ACC112 (cell line): Measurements from ENCODE around the gene WDR6.
A peak's percentile ranks its signal among the peaks of the same experiment; 100 is the strongest.

Source experiments
- H2AFZ ChIP-seq: fragments of 200-600 bp; sonication (generic); one replicate; pipeline ENCODE4 v1.6.0; 2017; ENCODE audit warnings: antibody characterized with exemption, low read length; ENCODE audit not compliant: unreplicated experiment
- H3K27ac ChIP-seq: fragments of 200-600 bp; sonication (generic); 2 replicates; pipeline ENCODE4 v1.5.1; 2014; ENCODE audit warnings: low read depth, mild to moderate bottlenecking, antibody characterized with exemption, low read length, moderate library complexity
- H3K27me3 ChIP-seq: fragments of 200-600 bp; sonication (generic); 2 replicates; pipeline ENCODE4 v1.6.1; 2014; ENCODE audit warnings: mild to moderate bottlenecking, antibody characterized with exemption, low read length, moderate library complexity, mixed read lengths; ENCODE audit not compliant: insufficient read depth
- H3K36me3 ChIP-seq: fragments of 200-600 bp; sonication (generic); 2 replicates; pipeline ENCODE4 v1.6.1; 2016; ENCODE audit warnings: mild to moderate bottlenecking, antibody characterized with exemption, low read length, moderate library complexity, mixed read lengths; ENCODE audit not compliant: insufficient read depth
- H3K4me1 ChIP-seq: fragments of 200-600 bp; sonication (generic); one replicate; pipeline ENCODE4 v1.6.1; 2016; ENCODE audit warnings: low read length, mixed read lengths; ENCODE audit not compliant: insufficient read depth, unreplicated experiment, control insufficient read depth
- H3K4me3 ChIP-seq: fragments of 200-600 bp; sonication (generic); 2 replicates; pipeline ENCODE4 v1.5.1; 2014; ENCODE audit warnings: mild to moderate bottlenecking, low read depth, low read length
- H3K79me2 ChIP-seq: fragments of 200-600 bp; sonication (generic); one replicate; pipeline ENCODE4 v1.6.0; 2016; ENCODE audit warnings: low read length; ENCODE audit not compliant: control insufficient read depth, unreplicated experiment, insufficient read depth

WDR6 gene

DNA sequence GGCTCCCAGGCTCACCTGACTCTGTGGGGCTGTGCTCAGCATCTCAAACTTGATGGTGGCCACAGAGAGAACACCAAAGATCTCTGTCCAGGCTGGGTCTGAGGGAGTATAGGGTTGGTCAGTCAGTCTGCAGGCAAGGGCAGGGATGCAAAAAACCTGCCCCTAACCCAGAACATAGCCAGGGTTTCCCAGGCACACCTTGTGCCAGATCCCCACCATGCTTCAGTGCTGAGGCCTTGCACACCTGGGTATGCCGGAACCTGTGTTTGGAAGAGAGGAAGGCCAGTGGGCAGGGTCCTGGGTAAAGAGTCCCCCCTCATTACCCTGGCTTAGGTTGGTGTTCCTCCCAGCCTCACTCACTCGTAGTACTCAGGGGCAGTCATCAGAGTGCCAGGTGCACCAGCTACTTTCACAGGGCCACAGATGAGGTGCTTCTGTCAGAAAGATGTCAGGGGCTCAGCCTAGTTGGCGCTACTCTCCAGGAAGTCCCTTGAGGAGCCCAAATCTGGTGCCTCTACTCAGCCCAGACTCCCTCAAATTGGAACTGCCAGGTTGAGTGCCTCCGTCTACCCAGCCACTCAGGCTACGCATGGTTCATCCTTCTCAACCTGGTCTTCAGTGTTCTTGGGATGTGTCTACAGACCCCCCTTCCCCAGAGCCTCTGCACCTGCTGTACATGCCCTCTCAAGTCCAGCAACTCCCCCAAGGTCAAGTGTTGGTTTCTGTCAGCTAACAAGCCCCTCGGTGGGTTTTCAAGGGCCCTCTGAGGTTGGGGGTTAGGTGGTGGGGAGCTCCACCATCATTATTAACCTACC lies 9.4 kb downstream of the WDR6 start:
- peaks cover 13% of the 10 kb centered on the region for H3K4me1 ChIP-seq
- no peaks in the 10 kb centered on the region for H3K36me3 ChIP-seq
- no peak overlapping the region; the same call in 1 of the 2 replicates for H3K4me3 ChIP-seq
- no peak overlapping the region for H2AFZ ChIP-seq
- H3K27ac ChIP-seq = no peak overlapping the region
- H3K79me2 ChIP-seq = peaks cover 22% of the 10 kb centered on the region
- H3K27me3 ChIP-seq = no peaks in the 10 kb centered on the region

DNA sequence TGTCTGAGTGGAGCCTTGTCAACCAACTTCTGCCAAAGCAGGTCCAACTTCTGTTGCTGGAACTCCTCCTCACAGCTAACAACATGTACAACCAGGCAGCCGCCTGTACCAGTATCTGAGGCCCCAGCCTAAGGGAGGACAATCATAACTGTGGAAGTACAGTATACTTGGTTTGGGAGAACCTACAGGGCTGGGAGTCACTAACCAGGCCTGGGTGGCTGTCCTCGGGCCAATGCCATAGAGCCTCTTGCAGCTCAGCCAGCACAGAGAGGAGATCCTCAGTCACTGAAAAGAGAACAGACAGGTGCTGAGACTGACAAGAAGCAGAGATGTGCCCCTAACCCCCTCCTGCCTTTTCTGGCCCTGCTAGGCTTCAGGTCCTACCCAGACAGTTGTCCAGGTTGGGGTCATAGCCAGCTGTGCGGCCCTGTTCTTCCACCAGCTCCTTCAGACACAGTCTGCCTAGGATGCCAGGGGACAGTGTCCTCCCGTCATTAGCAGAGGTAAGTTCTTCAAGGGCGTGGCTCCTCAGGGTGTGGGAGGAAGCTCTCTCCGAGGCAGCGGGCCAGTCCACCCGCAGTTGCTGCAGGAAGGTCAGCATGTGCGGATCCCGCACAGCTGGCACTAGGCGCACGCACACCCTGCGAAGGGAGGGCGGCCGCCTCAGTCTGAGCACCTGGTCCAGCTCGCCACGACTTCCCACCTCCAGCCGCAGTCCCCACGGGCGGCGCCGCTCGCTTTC lies 10.2 kb downstream of the WDR6 start:
- H3K36me3 ChIP-seq = no peaks in the 10 kb centered on the region
- H3K4me1 ChIP-seq = peaks cover 13% of the 10 kb centered on the region
- no peak overlapping the region for H2AFZ ChIP-seq
- H3K79me2 ChIP-seq = peaks cover 19% of the 10 kb centered on the region
- H3K4me3 ChIP-seq = peak overlapping the region; percentile 94
- H3K27ac ChIP-seq = no peak overlapping the region
- no peaks in the 10 kb centered on the region for H3K27me3 ChIP-seq

DNA sequence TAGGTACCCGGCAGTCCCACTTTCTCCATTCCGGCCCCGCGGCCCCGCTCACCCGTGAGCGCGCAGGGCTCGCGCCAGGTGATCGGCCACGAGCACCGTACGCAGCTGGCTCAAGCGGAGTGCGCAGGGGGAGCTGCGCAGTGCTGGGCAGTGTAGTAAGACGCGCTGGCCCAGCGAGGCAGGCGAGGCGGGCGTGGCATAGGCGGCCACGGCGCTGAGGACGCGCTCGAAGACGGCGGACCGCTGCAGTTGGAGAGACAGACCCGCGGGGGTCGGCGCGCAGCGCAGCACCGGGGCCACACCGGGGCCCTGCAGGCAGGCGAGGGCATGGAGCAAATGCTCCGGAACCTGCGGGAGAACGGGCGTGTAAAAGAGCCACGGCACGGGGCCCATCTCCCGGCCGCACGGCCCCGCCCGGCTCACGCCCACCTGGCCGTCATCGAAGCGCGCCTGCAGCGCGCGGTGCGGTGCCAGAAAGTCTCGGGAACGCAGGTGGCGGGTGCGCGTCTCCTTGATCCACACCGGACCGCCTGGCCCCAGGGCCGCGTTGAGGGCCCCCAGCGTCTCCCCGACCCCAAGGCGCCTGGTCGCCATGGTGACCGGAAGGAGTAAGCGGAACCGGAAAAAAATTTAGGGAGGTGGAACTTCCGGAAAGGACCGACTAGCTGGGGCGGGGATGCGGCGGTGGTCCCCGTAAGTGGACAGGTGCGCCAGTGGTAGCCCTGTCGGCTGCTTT lies 10.9 kb downstream of the WDR6 start, which contains the start of gene DALRD3:
DALRD3 (minus strand) TSS at position 610 of the 736 bp plus-strand sequence; CDS start at position 594, 16 bp downstream.
- peaks cover 16% of the 10 kb centered on the region for H3K4me1 ChIP-seq
- H3K27ac ChIP-seq = peak within 1 kb of the TSS; percentile 60
- H3K36me3 ChIP-seq = no peaks in the 10 kb centered on the region
- no peaks in the 10 kb centered on the region for H3K27me3 ChIP-seq
- peak within 1 kb of the TSS; percentile 74 for H2AFZ ChIP-seq
- peak within 1 kb of the TSS; percentile 94 for H3K4me3 ChIP-seq
- H3K79me2 ChIP-seq = peaks cover 22% of the 10 kb centered on the region

DNA sequence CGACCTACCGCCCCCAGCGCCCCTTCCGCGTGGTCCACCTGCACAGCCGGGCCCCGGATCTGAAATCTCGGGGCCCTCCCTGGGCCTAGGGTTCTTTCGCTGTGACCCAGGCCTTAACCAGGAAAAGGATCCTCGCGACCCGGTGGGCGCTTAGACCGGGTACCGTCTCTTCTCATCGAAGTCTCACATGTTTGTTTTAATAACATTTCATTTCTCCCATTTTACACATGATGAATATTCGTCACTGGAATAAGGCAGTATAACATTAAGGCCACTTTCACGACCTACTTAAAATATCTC lies 11.5 kb downstream of the WDR6 start:
- Histone ChIP-seq H3K4me1 (peaks cover 19% of the 10 kb centered on the region), H3K36me3 (no peaks in the 10 kb centered on the region), H3K79me2 (peaks cover 22% of the 10 kb centered on the region), H3K4me3 (peak overlapping the region; percentile 94), H3K27ac (peak overlapping the region; percentile 60), H3K27me3 (no peaks in the 10 kb centered on the region), H2AFZ (peak overlapping the region; percentile 74)

DNA sequence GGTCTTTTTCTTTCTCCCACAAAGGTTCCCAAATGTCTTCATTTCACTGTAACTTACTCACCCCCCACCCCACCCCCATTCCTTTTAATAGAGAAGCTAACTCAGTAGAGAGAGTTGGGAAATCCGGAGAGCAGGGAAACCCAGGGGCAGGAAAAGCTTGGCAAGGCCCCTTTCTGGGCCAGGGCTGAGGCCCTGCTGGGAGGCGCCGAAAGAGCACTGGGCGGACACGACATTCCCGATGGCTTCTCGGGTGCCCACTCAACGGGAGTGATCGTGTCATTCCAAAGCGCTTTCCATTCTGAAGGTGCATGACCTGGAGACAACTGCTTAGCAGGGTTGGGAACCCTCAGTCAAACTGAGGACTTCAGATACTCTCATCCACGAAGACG lies 12.7 kb downstream of the WDR6 start:
- Histone ChIP-seq H2AFZ (no peak overlapping the region), H3K4me3 (peak overlapping the region; percentile 91), H3K27ac (peak overlapping the region; percentile 93), H3K27me3 (no peaks in the 10 kb centered on the region), H3K4me1 (peaks cover 26% of the 10 kb centered on the region), H3K79me2 (peaks cover 26% of the 10 kb centered on the region), H3K36me3 (peaks cover 12% of the 10 kb centered on the region; the same call in 1 of the 2 replicates)

DNA sequence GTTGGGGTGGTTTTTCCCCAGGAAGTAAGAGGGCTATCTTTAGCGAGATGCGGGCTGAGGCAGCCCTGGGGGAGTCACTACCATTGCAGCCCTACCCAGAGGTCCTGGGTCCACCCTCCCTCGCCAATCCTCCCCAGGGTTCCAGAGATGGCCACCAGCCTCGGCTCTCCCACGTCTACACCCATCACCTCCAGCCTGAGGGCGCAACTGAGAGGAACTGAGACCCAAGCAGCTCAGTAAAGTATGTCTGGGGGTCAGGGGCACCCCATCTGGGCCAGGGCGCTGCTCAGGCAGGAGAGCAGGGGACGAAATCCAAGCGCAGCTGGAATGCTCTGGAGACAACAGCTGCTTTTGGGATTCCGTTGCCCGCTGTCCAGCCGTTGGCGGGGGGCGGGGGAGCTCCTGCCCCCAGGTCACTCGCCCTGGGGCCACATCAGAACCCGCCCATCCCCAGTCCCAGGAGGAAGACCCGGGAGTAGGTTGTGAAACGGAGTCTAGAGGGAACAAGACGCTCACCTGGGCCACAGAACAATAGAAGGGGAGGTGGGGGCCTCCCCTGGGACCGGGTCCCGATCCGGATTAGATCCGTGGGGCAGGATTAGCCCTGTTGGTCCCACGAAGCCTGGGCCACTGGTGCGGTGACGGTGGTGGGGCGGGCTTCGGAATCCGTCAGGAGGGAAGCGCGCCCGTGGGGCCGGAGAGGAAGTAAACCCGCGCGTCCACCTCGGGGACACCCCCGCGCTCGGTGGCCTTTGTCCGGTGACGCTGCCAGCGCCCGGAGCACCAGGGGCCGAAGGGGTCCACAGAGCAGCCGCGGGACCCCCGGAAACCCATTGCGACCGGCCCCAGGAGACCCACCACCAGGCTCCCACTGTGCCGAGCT lies 13.4 kb downstream of the WDR6 start:
- peak overlapping the region; percentile 93 for H3K27ac ChIP-seq
- H3K27me3 ChIP-seq = no peaks in the 10 kb centered on the region
- H3K36me3 ChIP-seq = peaks cover 15% of the 10 kb centered on the region; the same call in 1 of the 2 replicates
- no peak overlapping the region for H2AFZ ChIP-seq
- peaks cover 29% of the 10 kb centered on the region for H3K4me1 ChIP-seq
- peak overlapping the region; percentile 91 for H3K4me3 ChIP-seq
- H3K79me2 ChIP-seq = peaks cover 26% of the 10 kb centered on the region

DNA sequence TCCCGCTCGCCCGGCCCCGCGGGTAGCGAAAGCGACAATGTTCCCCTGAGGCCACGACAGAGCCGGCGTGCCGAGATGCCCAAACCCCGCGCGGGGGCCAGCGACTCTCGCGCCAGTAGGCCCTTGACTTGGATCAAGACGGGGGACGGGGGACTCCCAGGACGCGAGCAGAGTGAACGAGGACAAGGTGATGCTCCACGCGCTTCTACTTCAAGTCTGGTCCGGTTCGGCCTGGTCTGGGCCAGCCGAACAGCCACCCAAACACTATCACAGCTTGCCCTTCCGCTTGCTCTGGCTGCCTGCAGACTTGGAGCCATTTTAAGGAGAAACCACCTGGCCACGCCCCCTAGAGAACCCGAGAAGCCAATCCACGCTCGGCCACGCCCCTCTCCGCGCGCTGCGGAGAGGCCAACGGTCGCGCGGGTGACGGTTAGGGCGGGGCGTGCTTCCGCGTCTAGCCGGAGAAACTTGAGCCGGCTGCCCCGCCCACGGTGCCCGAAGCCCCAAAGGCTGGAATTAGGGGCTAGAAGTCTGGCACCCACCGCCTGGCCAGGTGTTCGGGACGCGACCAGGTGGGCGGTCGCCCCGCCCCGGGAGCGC lies 14.1 kb downstream of the WDR6 start:
- Histone ChIP-seq H3K27ac (peak overlapping the region; percentile 93), H3K79me2 (peaks cover 26% of the 10 kb centered on the region), H2AFZ (peak overlapping the region; percentile 92), H3K4me1 (peaks cover 36% of the 10 kb centered on the region), H3K36me3 (peaks cover 22% of the 10 kb centered on the region; the same call in 1 of the 2 replicates), H3K4me3 (peak overlapping the region; percentile 91), H3K27me3 (no peaks in the 10 kb centered on the region)

DNA sequence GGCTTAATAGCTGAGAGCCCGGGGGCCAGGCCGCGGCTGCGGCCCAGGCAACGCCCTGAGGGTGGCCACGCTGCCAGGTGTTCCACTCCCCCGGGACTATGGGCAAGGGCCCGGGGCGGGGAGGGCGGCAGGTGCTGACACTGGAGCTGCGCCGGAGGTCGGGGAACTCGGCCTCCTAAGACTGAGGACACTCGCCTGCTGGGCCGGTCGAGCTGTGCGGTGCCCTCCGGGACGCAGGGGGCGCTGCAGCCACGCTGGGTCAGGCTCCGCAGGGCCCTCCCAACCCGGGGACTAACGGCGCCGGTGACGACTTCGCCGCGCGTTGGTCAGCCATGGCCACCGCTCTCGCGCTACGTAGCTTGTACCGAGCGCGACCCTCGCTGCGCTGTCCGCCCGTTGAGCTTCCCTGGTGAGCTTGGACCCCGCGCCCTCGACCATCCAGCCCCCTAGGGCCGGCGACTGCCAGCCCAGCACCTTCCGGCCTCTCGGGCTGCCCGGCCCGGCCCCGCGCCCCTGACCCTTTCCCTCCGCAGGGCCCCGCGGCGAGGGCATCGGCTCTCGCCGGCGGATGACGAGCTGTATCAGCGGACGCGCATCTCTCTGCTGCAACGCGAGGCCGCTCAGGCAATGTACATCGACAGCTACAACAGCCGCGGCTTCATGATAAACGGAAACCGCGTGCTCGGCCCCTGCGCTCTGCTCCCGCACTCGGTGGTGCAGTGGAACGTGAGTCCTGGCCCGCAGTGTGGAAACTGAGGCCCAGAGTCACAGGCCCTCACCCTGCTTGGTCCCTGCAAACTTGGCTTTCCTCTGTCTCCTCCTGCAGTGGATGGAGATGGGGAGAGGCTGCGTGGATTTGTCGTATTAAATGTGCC lies 14.9 kb downstream of the WDR6 start, which contains the start of gene NDUFAF3:
NDUFAF3 (plus strand) TSS at position 309 of the 875 bp plus-strand sequence; CDS start at position 333, 24 bp downstream.
- H3K27me3 ChIP-seq = no peaks in the 10 kb centered on the region
- peaks cover 29% of the 10 kb centered on the region; the same call in 1 of the 2 replicates for H3K36me3 ChIP-seq
- H3K79me2 ChIP-seq = peaks cover 31% of the 10 kb centered on the region
- H3K4me3 ChIP-seq = peak within 1 kb of the TSS; percentile 91
- H3K27ac ChIP-seq = peak within 1 kb of the TSS; percentile 93
- peaks cover 43% of the 10 kb centered on the region for H3K4me1 ChIP-seq
- peak within 1 kb of the TSS; percentile 92 for H2AFZ ChIP-seq

DNA sequence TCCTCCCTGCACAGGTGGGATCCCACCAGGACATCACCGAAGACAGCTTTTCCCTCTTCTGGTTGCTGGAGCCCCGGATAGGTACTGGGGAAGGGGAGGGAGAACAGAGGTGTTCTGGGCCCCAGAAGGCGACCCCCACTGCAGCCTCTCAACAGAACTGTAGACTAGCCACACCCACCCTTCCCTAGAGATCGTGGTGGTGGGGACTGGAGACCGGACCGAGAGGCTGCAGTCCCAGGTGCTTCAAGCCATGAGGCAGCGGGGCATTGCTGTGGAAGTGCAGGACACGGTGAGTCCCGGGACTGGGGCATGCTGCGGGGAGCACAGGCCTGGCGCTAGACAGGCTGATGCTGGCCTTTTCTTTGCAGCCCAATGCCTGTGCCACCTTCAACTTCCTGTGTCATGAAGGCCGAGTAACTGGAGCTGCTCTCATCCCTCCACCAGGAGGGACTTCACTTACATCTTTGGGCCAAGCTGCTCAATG lies 15.5 kb downstream of the WDR6 start:
- H3K27me3 ChIP-seq = no peaks in the 10 kb centered on the region
- peaks cover 38% of the 10 kb centered on the region for H3K79me2 ChIP-seq
- no peak overlapping the region for H2AFZ ChIP-seq
- peaks cover 46% of the 10 kb centered on the region for H3K4me1 ChIP-seq
- peak overlapping the region; percentile 91 for H3K4me3 ChIP-seq
- peaks cover 36% of the 10 kb centered on the region for H3K36me3 ChIP-seq
- H3K27ac ChIP-seq = peak overlapping the region; percentile 93
